Stimulated activated naive CD4-positive, alpha-beta T cell (primary cell): ENCODE measurements around the gene KCNMA1.

ENCODE experiments used
- DNase-seq, 6 experiments: peaks; one replicate each; lab custom pipeline; 2025; lab: John Stamatoyannopoulos, UW

The KCNMA1 gene

DNA sequence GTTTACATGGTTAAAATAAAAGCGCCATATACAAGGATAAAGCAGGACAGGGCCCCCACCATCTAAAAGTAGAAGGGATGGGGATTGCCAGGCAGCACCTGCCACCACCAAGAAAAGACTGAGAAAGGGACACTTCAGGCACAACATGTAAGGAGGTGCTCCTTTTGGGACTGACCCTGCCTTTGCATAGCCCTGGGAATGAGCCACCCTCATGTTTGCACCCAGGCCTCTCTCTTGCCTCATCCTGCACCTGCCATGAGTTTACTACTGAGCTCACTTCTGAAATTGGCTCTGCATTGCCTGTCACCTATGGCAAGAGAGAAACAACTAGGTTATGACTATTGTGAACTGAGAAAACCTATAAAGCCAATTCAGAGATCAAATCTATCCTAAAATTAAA is 489.7 kb downstream of the KCNMA1 start:
- no peak for DNase-seq

DNA sequence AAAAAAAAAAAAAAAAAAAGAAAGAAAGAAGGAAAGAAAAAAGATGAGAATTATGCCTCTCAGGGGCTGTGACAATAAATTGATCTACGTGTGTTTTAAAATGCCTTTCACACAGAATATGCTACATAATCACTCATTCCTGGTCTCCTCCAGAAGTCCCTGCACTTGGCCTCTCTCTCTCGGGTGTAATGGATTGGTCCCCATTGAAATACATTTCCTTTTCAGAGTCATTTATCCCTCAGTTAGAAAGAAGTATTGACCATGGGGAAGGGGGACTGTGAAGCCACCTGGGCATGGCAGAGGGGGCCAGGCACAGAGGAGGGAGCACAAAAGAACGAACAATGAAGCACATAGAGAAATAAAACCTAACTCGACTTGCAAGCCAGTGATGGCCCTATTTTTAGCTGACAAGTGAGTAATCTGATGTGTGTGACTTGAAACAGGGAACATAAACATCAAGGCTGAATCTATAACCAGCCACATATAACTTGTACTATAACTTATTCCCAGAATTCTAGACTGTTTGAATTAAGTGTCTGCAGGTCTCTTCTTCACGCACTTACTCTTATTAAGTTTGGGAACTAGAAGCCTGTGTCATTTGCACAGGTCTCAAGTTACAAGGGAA is 490.8 kb downstream of the KCNMA1 start:
- no peak for DNase-seq

- no peak for DNase-seq
These were observed 493.0 kb downstream of the KCNMA1 start for GRCh38 chr10:77144656-77145055.

- DNase-seq = no peak
These were observed 498.1 kb downstream of the KCNMA1 start for GRCh38 chr10:77139252-77140160.

DNA sequence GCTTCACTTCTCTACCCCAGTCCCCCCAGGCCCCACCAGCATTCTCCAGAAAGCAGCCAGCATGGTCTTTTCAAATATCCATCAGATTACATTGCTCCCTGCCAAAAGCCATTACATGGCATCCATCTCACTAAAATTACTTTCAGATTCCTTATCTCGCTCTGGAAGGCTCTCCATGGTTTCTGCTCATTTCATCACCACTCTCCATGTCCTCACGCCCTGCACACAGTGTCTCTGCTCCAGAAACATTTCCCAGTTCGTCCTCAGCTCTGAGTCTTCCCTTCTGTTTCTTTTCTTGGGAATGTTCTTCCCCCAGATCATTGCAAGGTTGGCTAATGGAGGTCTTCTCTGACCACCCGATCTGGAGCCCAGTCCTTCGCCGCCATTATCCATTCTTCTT is 499.1 kb downstream of the KCNMA1 start:
- DNase-seq = no peak

- DNase-seq = no peak
These were observed 502.1 kb downstream of the KCNMA1 start for GRCh38 chr10:77135555-77135954.

DNA sequence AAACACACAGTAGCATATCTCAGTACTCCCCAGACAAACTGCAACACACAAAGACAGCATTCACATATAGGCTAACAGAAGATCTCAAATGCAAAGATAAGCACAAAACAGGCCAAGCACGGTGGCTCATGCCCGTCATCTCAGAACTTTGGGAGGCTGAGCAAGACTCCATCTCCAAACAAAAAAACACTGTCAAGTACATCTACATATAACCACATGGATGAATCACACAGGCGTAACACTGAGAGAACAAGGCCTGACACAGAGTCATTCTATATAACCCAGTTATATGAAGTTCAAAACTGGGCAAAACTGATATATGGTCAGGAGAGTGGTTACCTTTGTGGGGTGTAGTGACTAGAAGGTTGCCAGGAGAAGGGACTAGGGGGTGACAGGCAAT is 506.4 kb downstream of the KCNMA1 start:
- no peak for DNase-seq

DNA sequence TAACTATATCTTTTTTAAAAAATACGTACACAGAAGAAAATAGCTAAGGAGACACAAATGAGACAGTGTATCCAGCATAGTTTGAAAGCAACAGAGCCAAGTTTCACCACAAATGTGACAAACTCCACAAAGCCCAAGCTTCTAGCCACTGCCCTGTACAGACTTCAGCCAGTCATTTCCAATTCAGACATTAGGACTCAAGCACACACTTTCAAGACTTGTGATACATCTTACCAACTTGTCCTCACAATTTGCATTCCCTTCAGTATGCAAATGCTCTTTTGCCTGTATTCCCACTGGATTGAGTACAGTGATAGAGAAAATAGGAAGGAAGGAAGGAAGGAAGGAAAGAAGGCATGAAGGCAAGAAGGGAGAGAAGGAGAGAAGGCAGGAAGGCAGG is 510.4 kb downstream of the KCNMA1 start:
- no peak for DNase-seq

DNA sequence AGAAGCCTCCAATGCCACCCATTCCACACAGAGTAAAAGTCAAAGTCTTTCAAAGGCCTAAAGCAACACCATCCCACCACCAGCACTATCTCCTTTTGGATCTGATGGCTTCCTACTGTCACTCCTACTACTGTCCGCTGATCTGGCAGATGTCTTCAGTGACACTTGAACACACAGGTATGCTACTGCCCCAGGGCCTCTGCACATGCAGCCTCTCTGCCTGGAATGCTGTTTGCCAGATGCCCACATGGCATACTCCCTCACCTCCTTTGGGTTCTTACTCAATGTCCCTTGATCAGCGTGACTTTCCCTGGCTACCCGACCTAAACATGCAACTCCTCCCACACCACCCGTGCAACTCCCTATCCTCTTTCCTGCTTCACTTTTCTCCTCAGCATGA is 512.4 kb downstream of the KCNMA1 start:
- DNase-seq = no peak

- no peak for DNase-seq
These were observed 514.3 kb downstream of the KCNMA1 start for GRCh38 chr10:77123330-77123729.

DNA sequence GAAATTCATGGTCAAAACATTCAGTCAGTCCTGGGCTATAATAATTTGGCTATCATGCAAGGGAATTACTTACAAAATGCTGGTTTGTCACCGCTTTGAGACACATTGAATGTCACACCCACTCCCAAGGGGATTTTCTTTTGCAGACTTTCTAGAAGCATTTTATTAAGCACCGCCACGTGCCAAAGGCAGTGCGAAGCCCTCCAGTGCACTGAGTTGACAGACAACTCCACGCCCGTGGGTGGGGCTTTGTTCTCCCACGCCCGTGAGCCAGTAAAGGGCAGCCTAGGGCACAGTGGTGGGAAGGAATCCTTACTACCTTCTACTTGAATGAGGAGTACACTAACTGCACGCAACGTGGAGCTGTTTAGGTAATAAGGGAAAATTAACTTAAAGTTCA is 515.8 kb downstream of the KCNMA1 start:
- DNase-seq = no peak

- no peak for DNase-seq
These were observed 516.8 kb downstream of the KCNMA1 start for GRCh38 chr10:77120666-77121376.

DNA sequence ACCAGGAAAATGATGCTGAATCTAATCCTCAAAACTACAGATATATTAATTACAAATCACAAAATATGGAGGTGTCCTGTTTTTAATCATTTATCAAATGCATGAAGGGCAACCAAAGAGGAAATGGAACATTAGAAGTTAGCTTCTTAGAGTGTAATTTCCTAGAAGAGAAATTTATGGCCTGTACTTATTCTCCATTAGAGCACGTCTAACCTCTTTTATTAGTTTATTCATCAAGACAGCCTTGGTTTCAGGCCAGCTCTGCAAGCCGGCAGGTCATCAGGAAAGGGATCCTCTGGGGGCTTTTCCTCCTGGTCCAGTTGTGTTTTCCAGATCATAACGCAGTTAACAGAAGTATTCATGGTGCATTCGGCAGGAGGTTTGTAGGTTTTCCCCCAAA is 517.6 kb downstream of the KCNMA1 start:
- no peak for DNase-seq

- no peak for DNase-seq
These were observed 518.9 kb downstream of the KCNMA1 start for GRCh38 chr10:77118603-77119282.

DNA sequence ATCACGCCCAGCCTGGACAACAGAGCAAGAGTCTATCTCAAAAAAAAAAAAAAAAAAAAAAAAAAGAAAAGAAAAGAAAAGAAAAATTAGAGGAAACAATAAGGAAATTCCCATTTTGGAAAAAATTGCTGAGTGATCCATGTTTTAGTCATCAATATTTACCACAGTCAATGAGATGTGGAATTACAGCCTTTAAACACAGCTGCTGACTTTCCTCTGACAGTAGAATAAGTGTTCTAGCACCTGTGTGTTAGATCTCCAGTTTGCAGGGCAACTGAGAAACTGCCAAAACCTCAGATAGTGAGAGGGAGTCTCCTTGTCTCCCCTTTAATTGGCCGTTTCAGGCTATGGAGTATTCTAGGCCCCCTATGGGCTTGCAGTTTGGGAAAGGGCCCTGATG is 520.1 kb downstream of the KCNMA1 start:
- no peak for DNase-seq

DNA sequence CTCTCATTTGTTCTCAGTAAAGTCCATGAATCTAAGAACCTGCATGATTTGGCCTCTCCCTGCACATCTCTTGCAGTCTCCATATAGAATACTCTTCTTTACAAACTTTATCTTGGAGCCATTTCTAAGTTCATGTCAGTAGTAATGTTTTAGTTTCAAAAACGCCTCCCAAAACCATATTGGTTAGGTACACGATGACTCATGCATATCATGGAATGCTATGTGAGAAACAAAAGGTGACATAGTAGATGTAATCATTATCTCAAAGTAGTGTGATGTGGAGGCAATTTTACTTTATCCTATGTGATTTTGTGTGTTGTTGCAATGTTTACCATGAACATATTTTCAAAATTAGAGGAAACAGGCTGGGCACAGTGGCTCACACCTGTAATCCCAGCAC is 520.7 kb downstream of the KCNMA1 start:
- no peak for DNase-seq

DNA sequence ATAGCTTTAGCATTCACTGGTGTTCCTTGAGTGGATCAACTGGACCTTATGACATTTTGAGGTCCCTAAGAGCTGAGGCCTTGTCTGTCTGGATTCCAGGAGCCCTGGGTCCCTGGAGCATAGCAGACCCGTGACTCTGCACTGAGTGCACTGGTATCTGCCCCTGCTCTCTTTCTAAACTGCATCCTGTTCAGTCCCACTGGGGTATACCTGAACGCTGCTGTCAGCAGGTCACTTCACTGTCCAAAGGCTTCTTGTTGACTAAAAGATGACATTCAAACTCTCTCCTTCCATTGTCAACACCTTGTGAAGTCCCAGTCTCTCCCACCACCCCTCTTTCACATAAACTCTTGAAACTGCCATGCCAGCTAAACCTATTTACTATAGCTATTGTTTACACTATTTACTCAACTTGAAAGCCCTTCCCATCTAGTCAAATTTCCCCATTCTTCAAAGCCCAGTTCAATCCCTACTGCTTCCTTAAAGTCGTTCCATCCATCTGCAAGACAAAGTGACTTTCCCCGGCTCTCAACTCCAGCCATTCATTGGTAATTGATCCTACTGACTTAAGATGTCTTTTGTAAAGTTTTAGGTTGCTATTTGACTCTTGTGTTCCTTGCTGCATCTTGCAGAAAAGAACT is 523.3 kb downstream of the KCNMA1 start:
- DNase-seq = no peak

DNA sequence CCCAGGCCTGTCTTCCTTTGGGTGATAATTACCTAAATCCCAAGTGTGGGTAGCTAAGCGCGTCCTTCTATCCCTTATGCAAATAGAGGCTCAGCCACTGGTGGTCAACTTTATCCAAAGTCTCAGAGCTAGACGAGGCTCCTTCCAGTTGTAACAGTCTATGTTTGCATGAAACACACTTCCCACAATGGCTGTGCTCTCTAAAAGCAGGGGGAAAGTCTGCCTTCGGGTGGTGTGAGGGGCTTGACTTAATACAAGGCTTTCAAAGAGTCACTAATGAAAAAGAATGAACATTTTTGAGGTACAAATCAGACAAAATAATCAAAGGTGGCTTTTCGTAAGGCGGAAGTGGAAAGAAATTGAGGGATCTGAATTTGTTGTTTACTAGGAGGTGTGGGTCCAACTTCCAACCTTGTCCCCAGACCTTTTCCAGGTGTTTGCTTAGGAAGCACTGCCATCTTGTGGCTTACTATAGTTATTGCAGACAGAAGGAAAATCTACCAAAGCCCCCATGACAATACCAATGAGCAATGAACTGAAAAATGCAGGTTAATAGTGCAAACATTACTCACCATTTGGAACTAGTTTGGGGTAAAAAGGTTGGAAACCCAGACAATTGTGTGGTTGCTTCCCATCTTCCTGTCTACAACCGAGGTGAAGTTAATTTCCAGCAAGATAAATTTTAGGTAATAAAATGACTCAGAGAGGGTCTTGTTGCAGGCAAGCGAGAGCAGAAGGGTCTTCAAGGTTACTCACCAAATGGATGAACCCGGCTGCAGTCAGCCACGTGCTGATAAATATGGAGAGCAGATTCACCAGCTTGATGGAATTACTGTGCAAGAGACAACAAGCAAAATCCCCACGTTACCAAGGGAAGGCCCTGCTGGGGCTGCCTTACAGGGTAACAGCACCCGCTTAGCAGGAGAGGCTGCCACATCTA is 525.7 kb downstream of the KCNMA1 start:
- DNase-seq = peak in 2 of 6 experiments; percentile 11 to 52

GRCh38 chr10:77110757-77111156 is 526.9 kb downstream of the KCNMA1 start:
- no peak for DNase-seq

DNA sequence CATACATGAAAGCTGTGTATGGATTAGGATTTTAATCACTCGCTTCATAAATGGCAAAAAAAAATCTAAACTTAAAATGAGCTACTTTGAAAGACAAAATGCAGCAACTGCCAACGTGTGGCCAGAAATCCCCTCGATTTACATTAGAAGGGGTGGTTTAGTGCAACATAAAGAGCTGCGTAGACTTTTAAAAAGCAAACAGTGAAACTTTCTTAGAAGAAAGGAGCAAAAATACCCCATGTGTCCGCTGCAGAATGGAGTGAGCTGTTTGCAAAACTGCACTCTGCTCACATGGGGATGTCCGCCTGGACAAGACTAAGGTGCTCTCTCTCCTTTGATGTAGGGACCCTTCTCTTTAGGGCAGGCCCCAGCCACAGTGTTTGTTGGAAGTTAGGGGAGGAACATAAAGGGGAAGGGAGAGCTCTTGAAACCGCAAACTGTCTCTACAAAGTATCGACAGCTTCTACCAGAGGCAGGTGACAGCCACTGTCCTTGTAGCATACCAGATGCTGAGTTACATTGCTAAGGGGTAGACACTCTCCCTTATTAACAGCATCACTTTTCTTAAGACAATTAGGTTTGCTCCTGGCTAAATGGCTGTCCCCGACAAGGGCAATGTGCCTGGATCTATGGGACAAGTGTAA is 528.1 kb downstream of the KCNMA1 start:
- no peak for DNase-seq
